DOHH2 (cell line): ENCODE measurements around the gene MPP4.

Experiments
- CTCF ChIP-seq: fragments of 200-600 bp; sonication (generic); IDR thresholded peaks from one replicate; pipeline ENCODE4 v1.5.1; 2014; ENCODE audit warnings: antibody characterized with exemption, mild to moderate bottlenecking, low read depth, low read length; ENCODE audit not compliant: poor library complexity, severe bottlenecking
- EZH2phosphoT487 ChIP-seq: fragments of 200-600 bp; sonication (generic); IDR thresholded peaks from 2 replicates; pipeline ENCODE4 v1.6.1; 2017; ENCODE audit warnings: borderline replicate concordance, mild to moderate bottlenecking, antibody characterized with exemption, low read length, moderate library complexity, mixed read lengths

- TF ChIP-seq CTCF: no peak
- no peak for TF ChIP-seq EZH2phosphoT487
Measured at GRCh38 chr2:201649442-201649841, 49.0 kb downstream of the MPP4 start.
